A673 (cell line): ENCODE results near the gene GRAMD1B. TPM values are rescaled to one million over a fixed set of nuclear protein-coding genes. Genes with fewer than 3 reads are reported as not detected.
A peak's percentile ranks its signal among the peaks of the same experiment; 100 is the strongest.

ENCODE experiments used
- BruUV-seq: library from RNA; stranded (reverse); fragments of 400-500 nt; replicated peaks from 2 replicates; lab custom pipeline; 2021; lab: Mats Ljungman, UMichigan
- CTCF ChIA-PET: fragments of 300-600 bp; sonication (Branson Sonifier 250); formaldehyde crosslinking; loops from one replicate; lab custom pipeline; 2022; ENCODE audit warnings: antibody characterized with exemption; lab: Charles Lee
- POLR2A ChIA-PET: fragments of 300-600 bp; sonication (Branson Sonifier 250); formaldehyde crosslinking; loops from one replicate; lab custom pipeline; 2022; ENCODE audit warnings: antibody characterized with exemption; ENCODE audit not compliant: low non-redundant PET; lab: Charles Lee
- DNase-seq: peaks from one replicate; pipeline ENCODE4 v3.0.0-alpha.2; 2015; ENCODE audit warnings: low spot score
- H3K27ac ChIP-seq: fragments of 200-600 bp; sonication (generic); 2 replicates; pipeline ENCODE4 v1.5.1; 2016; ENCODE audit warnings: mixed run types, low read depth, mild to moderate bottlenecking, mixed read lengths, antibody characterized with exemption, low read length; ENCODE audit not compliant: poor library complexity, severe bottlenecking
- H3K27me3 ChIP-seq: fragments of 200-600 bp; sonication (generic); replicated peaks from 2 replicates; pipeline ENCODE4 v1.6.1; 2017; ENCODE audit warnings: mixed run types, low read depth, mild to moderate bottlenecking, mixed read lengths, antibody characterized with exemption, low read length; ENCODE audit not compliant: insufficient read depth, poor library complexity
- H3K36me3 ChIP-seq: fragments of 200-600 bp; sonication (generic); 2 replicates; pipeline ENCODE4 v1.6.1; 2016; ENCODE audit warnings: mixed run types, mild to moderate bottlenecking, mixed read lengths, antibody characterized with exemption, low read length; ENCODE audit not compliant: insufficient read depth, poor library complexity, severe bottlenecking
- H3K4me1 ChIP-seq: fragments of 200-600 bp; sonication (generic); 2 replicates; pipeline ENCODE4 v1.6.1; 2017; ENCODE audit warnings: mixed run types, mild to moderate bottlenecking, mixed read lengths, antibody characterized with exemption, low read length; ENCODE audit not compliant: insufficient read depth, poor library complexity, severe bottlenecking
- H3K4me3 ChIP-seq: fragments of 200-600 bp; sonication (generic); 2 replicates; pipeline ENCODE4 v1.5.1; 2016; ENCODE audit warnings: low read depth, mixed run types, mild to moderate bottlenecking, mixed read lengths, low read length; ENCODE audit not compliant: poor library complexity, severe bottlenecking
- H3K9me3 ChIP-seq: fragments of 200-600 bp; sonication (generic); 2 replicates; pipeline ENCODE4 v1.6.1; 2016; ENCODE audit warnings: mixed run types, low read depth, mild to moderate bottlenecking, mixed read lengths, antibody characterized with exemption, low read length; ENCODE audit not compliant: poor library complexity, severe bottlenecking
- EZH2 ChIP-seq: fragments of 200-600 bp; sonication (generic); IDR thresholded peaks from 2 replicates; pipeline ENCODE4 v1.6.1; 2017; ENCODE audit warnings: borderline replicate concordance, low read depth, mild to moderate bottlenecking, mixed read lengths, antibody characterized with exemption, low read length; ENCODE audit not compliant: poor library complexity, severe bottlenecking
- intact Hi-C: fragments of 100-400 bp; cut with micrococcal nuclease; formaldehyde crosslinking; loops from one replicate; pipeline ENCODE4 v1.10.0; 2022; ENCODE audit not compliant: unreplicated experiment
- total RNA-seq: library from RNA; stranded (reverse); gene quantifications from 2 replicates; pipeline ENCODE4 v1.2.3, GENCODE V29; 2021
- TF ChIP-seq, protein P1 (sequence below): fragments of 300-800, 200-600 bp; sonication (generic); conservative IDR thresholded peaks from 2 replicates; pipeline ENCODE4 v1.5.1; 2017; ENCODE audit warnings: low read depth, mild to moderate bottlenecking, antibody characterized with exemption, low read length, moderate library complexity, mixed read lengths

Gene GRAMD1B
- total RNA-seq, 1 experiment from 2014 or later, result 13.0 TPM

DNA sequence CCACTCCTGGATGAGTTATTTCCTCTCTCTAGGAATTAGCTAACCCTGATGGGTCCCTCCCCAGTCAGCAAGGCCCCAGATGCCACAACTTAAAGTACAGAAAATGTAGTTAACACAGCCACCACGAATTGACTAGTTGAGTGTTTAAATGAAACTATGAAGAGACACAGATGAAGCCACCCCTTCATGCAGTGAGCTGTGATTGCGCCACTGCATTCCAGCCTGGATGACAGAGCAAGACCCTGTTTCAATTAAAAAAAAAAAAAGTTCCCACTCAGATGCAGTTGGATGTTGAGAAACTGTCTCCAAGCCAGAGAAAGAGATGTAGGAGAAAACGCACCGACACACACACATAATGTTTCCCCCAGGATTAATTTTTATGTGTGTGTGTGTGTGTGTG, 171.1 kb downstream of the GRAMD1B start:
- intact Hi-C loops, result no loop called here
- Histone ChIP-seq H3K9me3 (no peaks in the 10 kb centered on the region), H3K36me3 (no peaks in the 10 kb centered on the region), H3K4me1 (no peaks in the 10 kb centered on the region), H3K27me3 (no peaks in the 10 kb centered on the region), H3K4me3 (no peak overlapping the region), H3K27ac (no peak overlapping the region)
- POLR2A ChIA-PET, result no interaction called here
- TF ChIP-seq, protein P1, sequence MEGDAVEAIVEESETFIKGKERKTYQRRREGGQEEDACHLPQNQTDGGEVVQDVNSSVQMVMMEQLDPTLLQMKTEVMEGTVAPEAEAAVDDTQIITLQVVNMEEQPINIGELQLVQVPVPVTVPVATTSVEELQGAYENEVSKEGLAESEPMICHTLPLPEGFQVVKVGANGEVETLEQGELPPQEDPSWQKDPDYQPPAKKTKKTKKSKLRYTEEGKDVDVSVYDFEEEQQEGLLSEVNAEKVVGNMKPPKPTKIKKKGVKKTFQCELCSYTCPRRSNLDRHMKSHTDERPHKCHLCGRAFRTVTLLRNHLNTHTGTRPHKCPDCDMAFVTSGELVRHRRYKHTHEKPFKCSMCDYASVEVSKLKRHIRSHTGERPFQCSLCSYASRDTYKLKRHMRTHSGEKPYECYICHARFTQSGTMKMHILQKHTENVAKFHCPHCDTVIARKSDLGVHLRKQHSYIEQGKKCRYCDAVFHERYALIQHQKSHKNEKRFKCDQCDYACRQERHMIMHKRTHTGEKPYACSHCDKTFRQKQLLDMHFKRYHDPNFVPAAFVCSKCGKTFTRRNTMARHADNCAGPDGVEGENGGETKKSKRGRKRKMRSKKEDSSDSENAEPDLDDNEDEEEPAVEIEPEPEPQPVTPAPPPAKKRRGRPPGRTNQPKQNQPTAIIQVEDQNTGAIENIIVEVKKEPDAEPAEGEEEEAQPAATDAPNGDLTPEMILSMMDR, result no peak
- no peak for TF ChIP-seq EZH2
- no TSS peak for BruUV-seq
- CTCF ChIA-PET, result no interaction called here
- peak; percentile 32 for DNase-seq

DNA sequence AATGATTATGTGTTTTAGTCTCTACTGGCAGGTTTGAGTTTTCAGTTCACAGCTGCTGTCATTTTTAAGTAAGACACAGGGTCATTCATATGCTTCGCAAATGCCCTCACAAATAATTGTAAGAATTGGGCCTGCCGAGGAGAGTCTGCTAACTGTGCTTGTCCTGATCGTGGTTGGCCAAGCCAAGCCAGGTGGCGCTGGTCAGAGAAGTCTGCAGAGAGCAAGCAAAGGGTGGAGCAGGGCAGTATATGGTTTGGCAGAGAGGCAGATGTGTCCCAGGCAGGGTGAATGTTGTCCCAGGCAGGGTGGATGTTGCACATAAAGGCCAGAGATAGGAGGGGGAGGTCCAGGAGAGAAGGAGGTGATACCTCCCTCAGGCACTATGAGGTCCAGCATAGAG, 171.7 kb downstream of the GRAMD1B start:
- DNase-seq, result no peak
- no peaks in the 10 kb centered on the region for H3K9me3 ChIP-seq
- H3K4me1 ChIP-seq, result no peaks in the 10 kb centered on the region
- no peak overlapping the region for H3K27ac ChIP-seq
- H3K27me3 ChIP-seq, result no peaks in the 10 kb centered on the region
- ChIA-PET CTCF (no interaction called here), POLR2A (no interaction called here)
- H3K4me3 ChIP-seq, result no peak overlapping the region
- no TSS peak for BruUV-seq
- intact Hi-C loops, result no loop called here
- TF ChIP-seq, protein P1, result no peak
- TF ChIP-seq EZH2, result no peak
- no peaks in the 10 kb centered on the region for H3K36me3 ChIP-seq

DNA sequence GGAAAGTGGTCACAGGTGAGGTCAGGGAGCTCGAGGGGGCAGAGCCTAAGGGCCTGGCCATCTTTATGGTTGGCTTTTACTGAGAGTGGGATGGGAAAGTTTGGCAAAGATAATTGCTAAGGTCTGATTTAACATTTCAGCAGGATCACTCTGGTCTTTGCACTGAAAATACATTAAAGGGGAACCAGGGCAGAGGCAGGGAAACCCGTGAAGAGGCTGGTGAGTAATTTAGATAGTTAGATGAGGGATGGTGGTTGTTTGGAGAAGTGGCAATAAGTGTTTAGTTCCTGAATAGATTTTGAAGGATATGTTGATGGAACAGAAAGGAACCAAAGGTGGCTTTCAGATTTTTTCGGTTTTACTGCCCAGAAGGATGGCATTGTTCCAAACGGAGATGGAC, 173.6 kb downstream of the GRAMD1B start:
- no peaks in the 10 kb centered on the region for H3K27me3 ChIP-seq
- no peaks in the 10 kb centered on the region for H3K9me3 ChIP-seq
- TF ChIP-seq, protein P1, result no peak
- TF ChIP-seq EZH2, result no peak
- ChIA-PET CTCF (no interaction called here), POLR2A (interaction anchor here (0.6 kb wide), 1 partner anchor 30 kb away, joined by 6 read pairs; no protein-coding TSS in a partner anchor)
- intact Hi-C loops, result no loop called here
- DNase-seq, result no peak
- no peak overlapping the region for H3K4me3 ChIP-seq
- H3K4me1 ChIP-seq, result no peaks in the 10 kb centered on the region
- H3K27ac ChIP-seq, result no peak overlapping the region
- BruUV-seq, result no TSS peak
- H3K36me3 ChIP-seq, result no peaks in the 10 kb centered on the region
